ENCODE measurements around the gene ASB1. TPM values are rescaled to one million over a fixed set of nuclear protein-coding genes. Genes with fewer than 3 reads are reported as not detected.

Gene ASB1
- total and polyA plus RNA-seq, 2 donors: 17.1 to 24.7 TPM

DNA sequence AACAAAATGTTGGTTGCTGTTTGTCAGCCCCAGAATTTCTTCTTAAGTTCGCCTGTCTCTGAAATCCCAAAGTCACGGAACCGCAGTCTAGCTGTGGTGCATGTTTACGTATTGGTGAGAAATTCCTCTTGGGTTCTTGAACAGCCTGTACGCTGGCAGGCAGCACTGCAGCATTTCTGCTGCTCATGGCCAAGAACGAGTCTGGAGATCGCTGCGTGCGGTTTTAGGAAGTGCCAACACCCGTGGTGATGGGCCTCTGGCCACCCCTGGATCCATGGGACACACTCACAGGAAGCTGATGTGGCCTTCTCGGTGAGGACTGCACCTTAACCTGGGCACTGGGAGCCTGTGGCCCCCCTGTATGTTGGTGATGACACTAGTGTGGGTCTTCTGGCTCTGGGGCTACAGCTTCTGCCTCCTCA lies 23.7 kb downstream of the ASB1 start:
- Histone ChIP-seq H3K36me3 (ENCODE audit: insufficient read depth) (peaks cover 4% of the 10 kb centered on the region), H3K27ac (ENCODE audit: low read depth) (no peak overlapping the region), H3K4me3 (ENCODE audit: low read depth, low read length) (no peak overlapping the region), H3K4me1 (ENCODE audit: insufficient read depth) (no peaks in the 10 kb centered on the region)
- DNase-seq (ENCODE audit: extremely low spot score): no peak
- 93% methylated on average over 11 of the region's 11 CpGs for WGBS

DNA sequence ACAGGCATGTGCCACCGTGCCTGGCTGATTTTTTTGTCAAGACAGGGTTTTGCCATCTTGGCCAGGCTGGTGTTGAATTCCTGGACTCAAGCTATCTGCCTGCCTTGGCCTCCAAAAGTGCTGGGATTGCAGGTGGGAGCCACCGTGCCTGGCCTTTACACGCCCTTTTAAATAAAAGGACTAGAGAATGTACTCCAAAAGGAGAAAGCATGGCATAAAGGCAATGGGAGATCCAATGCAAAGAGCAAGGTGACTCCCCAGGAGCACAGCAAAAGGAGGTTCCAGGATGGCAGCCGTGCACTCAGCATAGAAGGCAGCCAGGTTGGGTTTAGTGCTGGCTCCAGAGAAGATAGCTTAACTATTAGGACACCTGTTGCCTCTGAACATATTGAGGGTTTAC lies 27.1 kb downstream of the ASB1 start:
- no peak overlapping the region for H3K4me3 ChIP-seq (ENCODE audit: low read depth, low read length)
- no peaks in the 10 kb centered on the region for H3K4me1 ChIP-seq (ENCODE audit: insufficient read depth)
- 98% methylated on average over 4 of the region's 4 CpGs for WGBS
- no peak overlapping the region for H3K27ac ChIP-seq (ENCODE audit: low read depth)
- H3K36me3 ChIP-seq (ENCODE audit: insufficient read depth): peaks cover 2% of the 10 kb centered on the region
- DNase-seq (ENCODE audit: extremely low spot score): no peak

DNA sequence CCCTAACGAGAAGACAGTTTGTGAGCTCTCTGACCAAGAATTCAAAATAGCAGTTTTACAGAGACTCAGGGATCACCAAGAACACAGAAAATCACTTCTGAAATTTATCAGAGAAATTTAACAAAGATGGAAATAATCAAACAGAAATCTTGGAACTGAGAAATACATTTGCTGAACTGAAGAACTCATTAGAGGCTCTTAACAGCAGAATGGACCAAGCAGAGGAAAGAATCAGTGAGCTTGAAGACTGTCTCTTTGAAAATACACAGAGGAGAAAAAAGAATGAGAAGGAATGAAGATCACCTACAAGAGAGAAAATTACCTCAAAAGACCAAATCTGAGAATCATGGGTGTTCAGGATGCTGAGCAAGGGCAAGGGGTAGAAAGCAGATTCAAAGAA lies 29.7 kb downstream of the ASB1 start:
- no peaks in the 10 kb centered on the region for H3K4me1 ChIP-seq (ENCODE audit: insufficient read depth)
- H3K27ac ChIP-seq (ENCODE audit: low read depth): no peak overlapping the region
- no peaks in the 10 kb centered on the region for H3K36me3 ChIP-seq (ENCODE audit: insufficient read depth)
- H3K4me3 ChIP-seq (ENCODE audit: low read depth, low read length): no peak overlapping the region
- 95% methylated on average over 1 of the region's 1 CpG for WGBS
- DNase-seq (ENCODE audit: extremely low spot score): no peak

DNA sequence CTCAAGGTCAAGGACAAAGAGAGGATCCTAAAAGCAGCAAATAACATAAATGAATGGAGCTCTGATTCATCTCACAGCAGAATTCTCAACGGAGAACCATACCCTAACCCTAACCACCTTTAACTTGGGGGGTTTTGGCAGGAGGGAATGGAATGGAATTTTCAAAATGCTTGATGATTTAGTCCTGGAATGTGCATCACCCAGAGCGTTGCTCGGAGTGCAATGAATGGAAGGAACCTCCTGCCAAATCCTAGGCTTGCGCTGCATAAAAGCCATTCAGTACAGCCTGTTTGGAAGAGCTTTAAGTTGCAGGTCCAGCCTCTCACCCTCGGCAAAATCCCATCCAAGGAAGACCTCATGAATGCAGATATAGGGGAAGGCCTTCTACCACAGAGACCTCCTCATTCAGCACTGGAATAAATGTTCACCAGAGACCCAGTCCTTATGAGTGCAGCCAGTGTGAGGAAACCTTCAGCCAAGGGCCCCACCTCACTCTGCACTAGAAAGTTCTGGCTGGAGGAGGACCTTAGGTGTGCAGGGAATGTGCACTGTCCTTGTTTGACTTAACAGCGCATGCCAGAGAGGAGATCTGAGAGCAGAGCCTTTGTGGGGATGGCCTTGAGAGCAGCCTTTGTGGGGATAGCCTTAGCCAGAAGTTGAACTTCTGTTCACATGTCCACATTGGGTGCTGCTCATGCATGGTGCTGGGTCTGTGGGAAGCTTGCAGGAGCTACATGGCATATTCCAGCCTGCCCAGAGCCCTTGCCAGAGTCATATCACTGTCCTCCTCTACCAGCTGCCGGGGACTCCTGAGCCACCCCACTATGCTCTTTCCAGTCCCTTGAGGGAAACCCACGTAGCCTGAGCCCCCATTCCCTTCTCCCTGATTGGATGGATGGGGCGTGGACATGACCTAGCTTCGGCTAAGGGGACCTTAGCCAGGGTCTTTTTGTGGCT lies 30.5 kb downstream of the ASB1 start:
- DNase-seq (ENCODE audit: extremely low spot score): no peak
- no peaks in the 10 kb centered on the region for H3K4me1 ChIP-seq (ENCODE audit: insufficient read depth)
- no peaks in the 10 kb centered on the region for H3K36me3 ChIP-seq (ENCODE audit: insufficient read depth)
- no peak overlapping the region for H3K4me3 ChIP-seq (ENCODE audit: low read depth, low read length)
- WGBS: 85% methylated on average over 10 of the region's 10 CpGs
- H3K27ac ChIP-seq (ENCODE audit: low read depth): no peak overlapping the region

DNA sequence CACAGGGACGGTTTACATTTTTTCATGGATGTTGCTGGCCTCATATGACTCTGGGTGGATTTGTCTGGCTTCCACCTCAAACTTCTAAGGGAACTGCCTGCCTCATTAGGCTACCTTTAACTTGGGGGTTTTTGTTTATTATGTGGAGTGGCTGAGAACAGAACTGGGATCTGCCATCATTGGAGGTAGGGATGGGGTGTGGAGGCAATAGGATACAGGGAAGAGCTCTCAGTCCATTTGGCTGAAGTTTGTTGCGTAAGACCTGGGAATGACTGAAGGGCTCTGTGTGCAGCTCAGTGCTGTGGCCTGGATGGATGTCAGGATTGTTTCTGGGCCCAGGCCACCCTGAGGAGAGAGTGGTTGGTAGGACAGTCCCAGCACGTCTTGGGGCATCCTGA lies 31.2 kb downstream of the ASB1 start:
- H3K4me1 ChIP-seq (ENCODE audit: insufficient read depth): no peaks in the 10 kb centered on the region
- no peaks in the 10 kb centered on the region for H3K36me3 ChIP-seq (ENCODE audit: insufficient read depth)
- DNase-seq (ENCODE audit: extremely low spot score): no peak
- H3K4me3 ChIP-seq (ENCODE audit: low read depth, low read length): no peak overlapping the region
- 90% methylated on average over 3 of the region's 3 CpGs for WGBS
- H3K27ac ChIP-seq (ENCODE audit: low read depth): no peak overlapping the region

DNA sequence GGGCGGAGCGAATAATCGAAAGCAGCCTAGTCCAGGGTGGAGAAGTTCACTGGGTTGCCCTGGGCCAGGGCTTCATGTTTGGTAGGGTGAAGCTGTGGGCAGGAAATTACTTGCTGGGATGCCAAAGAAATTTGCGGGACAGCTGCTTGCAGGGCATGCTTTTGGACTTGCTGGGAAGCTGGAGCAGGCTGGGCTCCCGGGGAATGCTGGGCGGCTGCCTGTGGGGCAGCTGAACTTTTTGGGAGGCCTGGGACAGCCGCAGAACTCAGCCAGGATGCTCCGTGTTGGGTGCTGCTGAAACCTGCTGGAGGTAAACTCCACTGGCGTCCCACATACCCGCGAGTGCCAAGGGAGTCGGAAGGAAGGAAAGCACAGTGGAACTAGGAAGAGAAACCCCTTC lies 31.9 kb downstream of the ASB1 start:
- 54% methylated on average over 12 of the region's 12 CpGs for WGBS
- Histone ChIP-seq H3K36me3 (ENCODE audit: insufficient read depth) (no peaks in the 10 kb centered on the region), H3K4me3 (ENCODE audit: low read depth, low read length) (no peak overlapping the region), H3K27ac (ENCODE audit: low read depth) (no peak overlapping the region), H3K4me1 (ENCODE audit: insufficient read depth) (no peaks in the 10 kb centered on the region)
- DNase-seq (ENCODE audit: extremely low spot score): no peak

DNA sequence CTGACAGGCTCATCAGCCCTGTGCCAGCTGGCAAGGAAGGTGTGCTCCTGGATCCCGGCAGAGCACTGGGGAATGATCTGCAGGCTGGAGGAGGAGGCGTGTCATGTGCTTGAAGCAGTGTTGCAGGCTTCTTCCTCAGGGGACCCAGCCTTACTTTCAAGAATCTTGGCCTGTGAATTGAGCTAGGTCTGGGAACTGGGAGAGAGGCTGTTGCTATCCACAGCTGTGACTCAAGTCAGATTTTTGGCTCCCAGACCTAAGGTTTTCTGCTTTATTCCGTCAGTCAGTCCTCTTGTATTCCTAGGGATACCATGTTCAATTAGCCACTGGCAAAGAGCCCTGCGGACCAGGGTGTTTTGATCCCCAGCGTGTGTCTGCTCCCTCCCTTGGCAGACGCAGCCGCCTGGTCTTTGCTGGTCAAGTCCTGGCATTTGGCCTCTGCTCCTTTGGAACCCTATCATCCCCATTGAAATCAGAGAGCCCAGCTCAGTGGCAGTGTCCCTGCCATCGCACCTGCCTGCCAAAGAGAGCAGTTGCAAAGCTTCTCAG lies 32.4 kb downstream of the ASB1 start:
- WGBS: 43% methylated on average over 8 of the region's 8 CpGs
- Histone ChIP-seq H3K4me3 (ENCODE audit: low read depth, low read length) (no peak overlapping the region), H3K36me3 (ENCODE audit: insufficient read depth) (no peaks in the 10 kb centered on the region), H3K4me1 (ENCODE audit: insufficient read depth) (no peaks in the 10 kb centered on the region), H3K27ac (ENCODE audit: low read depth) (no peak overlapping the region)
- peak; percentile 36 for DNase-seq (ENCODE audit: extremely low spot score)

DNA sequence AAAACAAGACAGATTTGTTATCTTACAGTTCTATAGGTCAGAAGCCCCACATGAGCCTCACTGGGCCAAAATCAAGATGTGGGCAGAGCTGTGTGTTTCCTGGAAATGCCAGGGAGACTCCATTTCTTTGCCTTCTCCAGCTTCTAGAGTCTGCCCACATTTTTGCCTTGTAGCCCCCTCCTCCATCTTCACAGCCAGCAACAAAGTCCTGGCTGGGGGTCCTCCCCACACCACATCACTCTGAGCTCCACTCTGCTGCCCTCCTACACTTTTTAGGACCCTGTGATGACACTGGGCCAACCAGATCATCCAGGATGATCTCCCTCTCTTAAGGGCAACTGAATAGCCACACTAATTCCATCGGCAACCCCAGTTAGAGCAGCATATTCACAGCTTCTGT lies 34.3 kb downstream of the ASB1 start:
- DNase-seq (ENCODE audit: extremely low spot score): no peak
- Histone ChIP-seq H3K36me3 (ENCODE audit: insufficient read depth) (no peaks in the 10 kb centered on the region), H3K4me3 (ENCODE audit: low read depth, low read length) (no peak overlapping the region), H3K27ac (ENCODE audit: low read depth) (no peak overlapping the region), H3K4me1 (ENCODE audit: insufficient read depth) (no peaks in the 10 kb centered on the region)
- 98% methylated on average over 1 of the region's 1 CpG for WGBS

DNA sequence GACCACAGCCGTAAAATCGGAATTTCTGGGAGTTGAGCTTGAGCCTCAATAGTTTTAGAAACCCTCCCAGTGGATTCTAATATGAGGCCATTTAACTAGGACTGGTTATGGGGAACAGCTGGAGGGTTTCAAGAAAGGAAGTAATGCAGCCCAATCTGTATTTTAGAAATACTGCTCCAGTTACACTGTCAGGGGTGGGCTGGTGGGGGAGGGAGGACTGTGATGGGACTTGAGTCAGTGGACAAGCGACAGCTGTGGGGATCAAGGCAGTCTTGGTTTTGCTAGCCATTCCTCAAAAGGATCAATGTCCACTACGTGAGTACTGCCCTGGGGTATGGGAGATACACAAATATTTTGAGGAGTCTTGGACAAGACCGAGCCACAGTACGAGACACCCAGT lies 34.8 kb downstream of the ASB1 start:
- no peak overlapping the region for H3K27ac ChIP-seq (ENCODE audit: low read depth)
- no peaks in the 10 kb centered on the region for H3K4me1 ChIP-seq (ENCODE audit: insufficient read depth)
- WGBS: 82% methylated on average over 6 of the region's 6 CpGs
- no peak overlapping the region for H3K4me3 ChIP-seq (ENCODE audit: low read depth, low read length)
- no peaks in the 10 kb centered on the region for H3K36me3 ChIP-seq (ENCODE audit: insufficient read depth)
- no peak for DNase-seq (ENCODE audit: extremely low spot score)

DNA sequence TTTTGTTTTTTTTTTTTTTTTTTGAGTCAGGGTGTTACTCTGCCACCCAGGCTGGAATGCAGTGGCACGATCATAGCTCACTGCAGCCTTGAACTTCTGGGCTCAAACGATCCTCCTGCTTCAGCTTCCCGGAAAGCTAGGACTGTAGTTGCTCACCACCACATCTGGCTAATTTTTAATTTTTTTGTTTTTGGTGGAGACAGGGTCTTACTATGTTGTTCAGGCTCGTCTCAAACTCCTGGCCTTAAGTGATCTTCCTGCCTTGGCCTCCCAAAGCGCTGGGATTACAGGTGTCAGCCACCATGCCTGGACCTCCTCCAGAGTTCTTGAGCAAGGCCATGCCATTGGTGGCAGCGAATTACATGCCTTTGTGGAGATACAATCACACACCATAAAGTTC lies 35.2 kb downstream of the ASB1 start:
- Histone ChIP-seq H3K4me1 (ENCODE audit: insufficient read depth) (no peaks in the 10 kb centered on the region), H3K4me3 (ENCODE audit: low read depth, low read length) (no peak overlapping the region), H3K36me3 (ENCODE audit: insufficient read depth) (no peaks in the 10 kb centered on the region), H3K27ac (ENCODE audit: low read depth) (no peak overlapping the region)
- no peak for DNase-seq (ENCODE audit: extremely low spot score)
- WGBS: 90% methylated on average over 6 of the region's 6 CpGs

DNA sequence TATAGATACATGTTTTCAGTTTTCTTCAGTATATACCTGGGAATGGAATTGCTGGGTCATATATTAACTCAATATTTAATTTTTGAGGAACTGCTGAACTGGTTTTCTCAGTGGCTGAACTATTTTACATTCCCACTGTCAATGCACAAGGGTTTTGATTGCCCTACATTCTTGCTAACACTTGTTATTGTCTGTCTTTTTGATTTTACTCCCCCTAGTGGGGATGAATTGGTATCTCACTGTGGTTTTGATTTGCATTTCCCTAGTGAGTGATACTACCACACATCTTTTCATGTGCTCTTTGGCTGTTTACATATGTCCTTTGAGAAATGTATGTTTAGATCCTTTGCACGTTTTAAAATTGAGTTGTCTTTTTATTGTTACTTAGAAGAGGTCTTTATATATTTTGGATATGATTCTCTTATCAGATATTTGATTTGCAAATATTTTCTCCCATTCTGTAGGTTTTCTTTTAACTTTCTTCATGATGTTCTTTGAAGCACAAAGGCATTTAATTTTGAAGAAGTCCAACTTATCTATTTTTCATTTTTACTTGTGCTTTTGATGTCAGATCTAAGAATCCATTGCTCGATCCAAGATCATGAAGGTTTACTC lies 36.2 kb downstream of the ASB1 start:
- no peaks in the 10 kb centered on the region for H3K36me3 ChIP-seq (ENCODE audit: insufficient read depth)
- no peak for DNase-seq (ENCODE audit: extremely low spot score)
- H3K4me1 ChIP-seq (ENCODE audit: insufficient read depth): no peaks in the 10 kb centered on the region
- WGBS: 71% methylated on average over 2 of the region's 2 CpGs
- H3K4me3 ChIP-seq (ENCODE audit: low read depth, low read length): no peak overlapping the region
- no peak overlapping the region for H3K27ac ChIP-seq (ENCODE audit: low read depth)

DNA sequence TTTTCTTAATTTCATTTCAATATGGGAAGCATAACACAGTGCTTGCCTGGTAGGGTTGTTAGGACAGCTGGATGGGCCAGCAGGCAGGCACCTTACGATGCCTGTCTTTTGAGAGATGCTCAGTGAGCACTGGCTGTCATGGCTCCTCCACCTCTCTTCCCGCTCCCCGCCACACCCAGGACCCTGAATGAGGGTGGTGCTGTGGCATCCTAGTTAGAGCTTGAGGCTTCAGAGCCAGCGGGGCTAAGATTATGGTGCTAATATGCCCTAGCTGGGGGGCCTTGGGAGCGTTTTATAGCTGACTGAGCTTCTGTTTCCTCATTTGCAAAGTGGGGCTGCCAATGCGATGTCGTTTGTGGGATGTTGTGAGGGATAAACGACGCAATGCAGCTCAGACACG lies 37.7 kb downstream of the ASB1 start:
- H3K4me1 ChIP-seq (ENCODE audit: insufficient read depth): no peaks in the 10 kb centered on the region
- 92% methylated on average over 10 of the region's 10 CpGs for WGBS
- no peak for DNase-seq (ENCODE audit: extremely low spot score)
- H3K36me3 ChIP-seq (ENCODE audit: insufficient read depth): no peaks in the 10 kb centered on the region
- no peak overlapping the region for H3K4me3 ChIP-seq (ENCODE audit: low read depth, low read length)
- H3K27ac ChIP-seq (ENCODE audit: low read depth): no peak overlapping the region

DNA sequence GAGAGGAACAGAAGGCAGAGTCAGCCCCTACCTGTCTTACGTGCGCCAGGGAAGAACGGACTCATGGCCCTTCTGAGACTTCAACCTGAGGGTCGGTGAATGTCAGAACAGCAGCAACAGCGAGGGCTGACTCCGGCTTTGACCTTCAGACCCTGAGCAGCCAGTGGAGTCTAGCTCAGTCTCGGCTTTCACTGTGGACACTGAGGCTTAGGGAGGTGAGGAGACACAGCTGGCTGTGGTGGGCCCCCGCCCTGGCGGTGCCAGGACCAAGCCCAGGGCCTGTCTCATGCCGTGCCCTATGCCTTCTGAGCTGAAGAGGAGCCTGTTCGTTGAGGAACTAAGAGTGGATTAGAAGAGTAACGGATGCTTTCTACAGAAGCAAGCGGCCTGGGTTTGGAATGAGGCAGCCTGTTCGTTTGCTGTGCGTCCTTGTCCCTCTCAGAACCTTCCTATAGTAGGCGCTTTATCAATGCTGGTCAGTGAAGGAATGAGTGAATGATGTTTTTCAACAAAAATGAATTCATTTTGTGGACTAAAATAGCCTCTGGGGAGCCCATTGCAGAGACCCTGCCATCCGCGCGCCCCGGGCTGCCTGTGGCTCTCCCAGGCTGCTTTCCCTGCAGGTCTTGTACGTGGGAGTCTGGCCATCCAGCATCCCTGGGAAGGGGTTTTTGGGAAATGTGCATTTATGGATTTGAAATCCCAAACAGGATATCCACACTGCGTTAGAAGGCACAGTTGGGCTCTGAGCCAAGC lies 38.9 kb downstream of the ASB1 start:
- DNase-seq (ENCODE audit: extremely low spot score): no peak
- Histone ChIP-seq H3K27ac (ENCODE audit: low read depth) (no peak overlapping the region), H3K4me3 (ENCODE audit: low read depth, low read length) (no peak overlapping the region), H3K36me3 (ENCODE audit: insufficient read depth) (no peaks in the 10 kb centered on the region), H3K4me1 (ENCODE audit: insufficient read depth) (no peaks in the 10 kb centered on the region)
- WGBS: 93% methylated on average over 22 of the region's 22 CpGs

Data from urinary bladder (tissue), 4 donors.